HG02571 (cell line): ENCODE results near the gene BAIAP2.

ENCODE experiments used
- ATAC-seq: cut with Tn5 transposase; IDR thresholded peaks from one replicate; pipeline ENCODE4 v1.9.1; 2021; ENCODE audit warnings: mild to moderate bottlenecking, moderate library complexity; ENCODE audit not compliant: unreplicated experiment

Gene BAIAP2

DNA sequence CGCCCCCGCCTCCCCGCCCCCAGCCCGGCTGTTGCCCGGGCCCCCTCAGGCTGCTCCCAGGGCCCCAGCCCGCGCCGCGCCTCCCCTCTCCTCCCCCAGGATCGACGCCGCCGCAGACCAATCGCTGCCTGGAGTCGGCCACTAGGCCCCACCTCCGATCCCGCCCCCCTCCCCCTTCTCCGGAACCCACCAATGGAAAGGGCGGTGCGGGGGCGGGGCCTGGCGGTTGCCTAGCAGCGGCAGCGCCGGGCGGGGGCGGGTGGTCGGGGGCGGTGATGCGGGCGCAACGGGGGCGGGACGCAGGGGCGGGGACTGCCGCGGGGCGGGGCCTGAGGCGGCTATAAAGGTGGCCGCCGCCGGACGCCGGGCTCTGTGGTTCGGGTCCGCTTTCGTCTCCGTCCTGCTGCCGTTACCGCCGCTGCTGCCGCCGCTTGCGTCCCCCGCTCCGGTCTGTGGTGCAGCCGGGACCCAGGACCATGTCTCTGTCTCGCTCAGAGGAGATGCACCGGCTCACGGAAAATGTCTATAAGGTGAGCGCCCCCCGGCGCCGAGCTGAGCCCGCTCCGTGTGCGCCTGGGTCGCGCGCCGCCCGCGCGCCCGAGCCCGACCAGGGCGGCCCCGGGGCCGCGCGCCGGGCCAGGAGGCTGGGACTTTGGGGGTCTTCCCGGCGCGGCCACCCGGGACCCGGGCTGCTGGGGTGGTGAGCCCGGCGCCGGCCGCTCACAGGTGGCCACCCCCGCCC, at the start of gene BAIAP2:
Gene BAIAP2 (plus strand): TSS at position 373 of the 742 bp plus-strand sequence. CDS start 104 bp downstream, at position 477.
- ATAC-seq: peak; percentile 61

- ATAC-seq: no peak
Measured at GRCh38 chr17:80986046-80986445, 48.9 kb upstream of the BAIAP2 start.

DNA sequence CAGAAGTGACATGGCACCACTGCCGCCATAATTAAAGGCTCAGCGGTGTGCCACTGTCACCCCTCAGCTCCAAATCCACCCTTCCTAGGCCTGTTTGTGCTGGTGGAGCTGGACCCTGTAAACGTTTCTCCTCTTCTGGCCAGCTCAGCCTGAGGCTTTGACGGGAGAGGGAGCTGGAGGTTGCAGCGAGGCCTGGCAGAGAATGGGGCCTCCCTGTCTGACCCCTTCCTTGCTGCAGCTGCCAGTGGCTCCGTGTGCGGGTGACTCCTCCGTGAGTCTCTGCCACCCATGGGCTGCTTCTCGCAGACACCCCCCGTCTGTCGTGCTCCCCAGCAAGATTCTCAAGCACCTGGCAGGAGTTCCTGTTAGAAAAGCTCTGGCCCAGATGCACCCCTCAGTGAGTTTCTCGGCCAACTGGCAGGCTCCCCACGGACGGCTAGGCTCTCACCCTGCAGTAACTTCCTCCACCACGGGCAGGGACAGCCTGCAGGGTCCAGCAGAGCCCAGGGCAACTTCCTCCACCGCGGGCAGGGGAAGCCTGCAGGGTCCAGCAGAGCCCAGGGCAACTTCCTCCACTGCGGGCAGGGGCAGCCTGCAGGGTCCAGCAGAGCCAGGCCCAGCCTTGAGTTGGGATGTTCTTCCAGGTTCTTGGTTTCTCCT, 48.0 kb upstream of the BAIAP2 start:
- no peak for ATAC-seq

DNA sequence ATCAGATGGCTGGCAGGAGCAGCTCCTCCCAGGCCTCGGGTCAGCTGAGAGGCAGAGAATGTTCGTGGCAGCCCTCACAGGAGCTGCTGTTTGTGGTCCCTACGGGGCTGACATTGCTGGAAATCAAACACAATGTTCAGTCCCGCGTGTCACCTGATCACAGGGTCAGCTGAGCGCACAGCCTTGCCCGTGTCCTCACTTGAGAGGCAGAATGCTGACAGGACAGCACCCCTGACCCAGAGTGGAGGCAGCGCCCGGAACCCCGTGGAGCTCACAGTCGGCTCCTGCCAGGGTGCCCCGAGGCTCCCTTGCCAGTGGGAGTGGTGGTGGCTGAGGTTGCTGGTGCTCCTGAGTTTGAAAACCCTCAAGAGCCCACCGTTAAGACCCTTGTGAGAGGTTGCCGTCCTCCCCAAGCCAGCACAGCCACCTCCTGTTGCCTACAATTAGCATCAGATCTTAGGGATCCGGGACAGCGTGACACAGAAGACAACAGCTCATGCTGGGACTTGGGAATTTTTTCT, 47.0 kb upstream of the BAIAP2 start:
- no peak for ATAC-seq

DNA sequence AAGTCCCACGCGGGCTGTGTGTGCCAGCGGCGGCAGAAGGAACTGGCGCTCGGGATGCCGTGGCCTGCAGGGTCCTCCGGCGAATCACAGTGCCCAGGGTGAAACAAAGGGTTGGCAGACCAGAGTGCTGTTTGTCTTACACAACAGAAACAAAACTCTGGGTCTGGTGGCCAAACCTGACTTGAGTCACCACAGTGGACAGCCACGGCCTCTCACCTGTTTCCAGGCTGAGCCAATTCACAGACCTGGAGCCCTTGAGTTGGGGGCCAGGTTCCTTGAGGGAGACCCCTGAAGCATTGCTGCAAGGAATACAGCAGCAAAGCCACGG, 45.4 kb upstream of the BAIAP2 start:
- no peak for ATAC-seq

- peak; percentile 4 for ATAC-seq
Measured at GRCh38 chr17:80990921-80991644, 43.9 kb upstream of the BAIAP2 start.

DNA sequence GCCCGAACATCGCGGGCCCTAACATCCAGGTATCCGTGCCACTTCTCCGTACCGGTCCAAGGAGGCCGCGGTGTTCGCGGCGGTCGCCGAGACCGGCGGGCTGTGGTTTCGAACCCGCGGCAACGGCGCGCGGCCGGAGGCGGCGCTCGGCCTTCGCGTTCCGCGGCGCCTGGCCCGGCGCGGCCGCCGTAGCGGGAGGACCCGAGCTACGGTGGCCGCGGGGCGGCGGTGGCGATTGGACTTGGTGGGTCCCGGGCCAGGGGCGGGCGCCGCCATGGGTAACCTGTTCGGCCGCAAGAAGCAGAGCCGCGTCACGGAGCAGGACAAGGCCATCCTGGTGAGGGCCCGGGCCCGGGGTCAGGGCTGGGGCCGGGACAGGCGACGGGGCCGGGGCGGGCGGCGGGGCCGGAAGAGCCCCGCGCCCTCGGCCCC, 43.3 kb upstream of the BAIAP2 start, which contains the start of gene CHMP6:
Gene CHMP6 (plus strand): TSS at position 197 of the 432 bp plus-strand sequence. CDS start 78 bp downstream, at position 275.
- peak; percentile 51 for ATAC-seq

DNA sequence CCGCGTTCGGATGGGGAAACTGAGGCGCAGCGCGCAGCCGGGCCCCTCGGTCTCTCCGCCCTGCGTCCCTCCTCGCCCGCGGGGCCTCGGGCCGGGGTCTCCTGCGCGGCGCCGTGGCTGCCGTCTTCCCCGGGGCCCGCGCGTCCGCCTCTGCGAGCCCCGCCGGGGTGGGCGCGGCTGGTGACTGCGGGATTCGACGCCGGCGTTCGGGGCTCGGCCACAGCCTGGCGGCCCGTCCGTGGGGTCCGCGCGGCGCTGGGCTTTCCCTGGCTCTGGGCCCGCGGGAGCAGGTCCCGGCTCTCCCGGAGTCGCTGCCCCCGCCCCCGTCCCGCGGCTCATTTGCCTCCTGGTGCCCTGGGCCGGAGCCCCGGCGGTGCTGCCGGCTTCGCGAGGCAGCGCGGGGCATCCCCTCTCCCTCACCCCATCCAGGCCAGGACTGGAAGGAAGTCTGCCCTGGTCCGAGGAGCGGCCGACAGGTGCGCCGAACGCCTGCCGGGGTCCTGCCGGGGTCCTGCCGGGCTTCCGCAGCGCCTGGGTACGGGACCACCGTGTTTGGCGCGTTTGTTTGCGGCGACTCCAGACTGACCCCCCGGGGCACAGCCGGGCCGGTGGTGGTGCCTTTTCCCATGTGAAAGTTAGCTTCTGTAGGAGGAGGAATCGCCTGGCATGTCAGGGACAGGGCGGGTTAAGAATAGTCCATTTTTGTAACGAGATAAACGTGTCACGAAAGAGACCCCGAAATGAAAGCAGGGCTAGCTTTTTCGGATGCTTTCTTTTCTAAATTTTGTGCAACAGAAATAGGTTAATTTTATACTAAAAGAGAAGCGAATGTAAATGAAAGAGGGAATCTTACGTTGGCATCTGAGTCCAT, 42.6 kb upstream of the BAIAP2 start:
- ATAC-seq: peak; percentile 6

DNA sequence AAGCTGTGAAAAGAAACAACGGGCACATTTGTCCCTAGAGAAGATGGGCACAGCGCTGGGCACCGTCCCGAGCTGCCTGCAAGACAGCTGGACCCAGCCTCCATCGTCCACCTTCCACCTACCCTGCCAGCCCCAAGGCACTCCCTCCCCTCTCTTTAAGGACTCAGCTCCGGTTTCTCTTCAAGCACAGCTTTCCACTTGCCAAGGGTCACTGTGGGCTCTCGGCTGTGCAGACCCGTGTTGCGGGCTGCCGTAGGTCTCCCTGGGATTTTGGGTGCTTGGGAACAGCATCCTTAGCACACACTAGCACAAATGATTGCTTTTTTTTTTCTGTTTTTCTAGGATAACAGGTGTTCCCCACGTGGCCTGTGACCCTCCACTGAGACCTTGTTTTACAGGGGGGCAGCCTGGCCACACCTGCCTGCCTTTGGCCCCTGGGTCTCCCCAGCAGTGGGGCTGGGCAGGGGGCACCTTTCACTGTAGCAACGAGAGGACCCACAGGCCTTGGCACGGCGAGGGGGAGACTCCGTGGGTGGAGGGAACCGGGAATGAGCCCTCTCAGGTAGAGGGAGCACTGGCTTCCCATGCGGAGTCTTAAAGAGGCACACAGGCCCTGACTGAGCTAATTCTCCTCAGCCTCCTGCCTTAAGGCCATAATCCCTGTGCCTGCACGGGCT, 41.9 kb upstream of the BAIAP2 start:
- no peak for ATAC-seq

- no peak for ATAC-seq
Measured at GRCh38 chr17:80995131-80995530, 39.8 kb upstream of the BAIAP2 start.

- no peak for ATAC-seq
Measured at GRCh38 chr17:80996422-80997305, 38.3 kb upstream of the BAIAP2 start.

DNA sequence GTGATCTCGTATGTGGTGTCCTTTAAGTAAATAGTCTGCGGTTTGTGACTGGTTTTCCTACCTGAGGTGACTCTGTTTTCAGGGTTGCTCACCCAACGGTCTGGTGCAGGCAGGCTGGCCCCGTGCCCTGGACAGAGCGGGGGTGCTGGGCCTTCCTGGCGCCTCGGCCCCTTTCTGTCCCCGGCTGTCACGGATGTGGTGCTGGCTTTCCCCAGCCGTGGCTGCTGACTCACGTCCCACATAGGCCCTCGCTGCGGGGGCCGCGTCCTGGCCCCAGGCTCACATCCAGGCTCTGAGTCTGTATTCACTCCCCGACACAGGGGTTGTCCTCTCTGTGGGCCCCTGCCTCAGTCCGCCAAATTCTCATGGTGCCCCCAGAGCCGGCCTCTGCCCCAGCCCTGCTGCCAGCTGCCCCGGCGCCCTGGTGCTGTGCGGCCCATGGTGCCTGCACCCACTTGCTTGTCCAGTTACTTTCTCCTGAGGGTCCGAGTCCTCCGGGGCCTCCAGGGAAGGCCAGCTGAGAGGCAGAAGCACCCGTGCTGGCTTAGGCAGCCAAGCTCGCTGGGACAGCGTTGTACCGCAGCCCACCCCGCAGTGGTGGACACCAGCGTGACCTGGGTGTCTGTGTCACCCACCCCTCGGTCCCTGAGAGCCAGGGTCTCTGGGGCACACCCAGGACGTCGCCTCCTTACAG, 37.4 kb upstream of the BAIAP2 start:
- ATAC-seq: no peak

DNA sequence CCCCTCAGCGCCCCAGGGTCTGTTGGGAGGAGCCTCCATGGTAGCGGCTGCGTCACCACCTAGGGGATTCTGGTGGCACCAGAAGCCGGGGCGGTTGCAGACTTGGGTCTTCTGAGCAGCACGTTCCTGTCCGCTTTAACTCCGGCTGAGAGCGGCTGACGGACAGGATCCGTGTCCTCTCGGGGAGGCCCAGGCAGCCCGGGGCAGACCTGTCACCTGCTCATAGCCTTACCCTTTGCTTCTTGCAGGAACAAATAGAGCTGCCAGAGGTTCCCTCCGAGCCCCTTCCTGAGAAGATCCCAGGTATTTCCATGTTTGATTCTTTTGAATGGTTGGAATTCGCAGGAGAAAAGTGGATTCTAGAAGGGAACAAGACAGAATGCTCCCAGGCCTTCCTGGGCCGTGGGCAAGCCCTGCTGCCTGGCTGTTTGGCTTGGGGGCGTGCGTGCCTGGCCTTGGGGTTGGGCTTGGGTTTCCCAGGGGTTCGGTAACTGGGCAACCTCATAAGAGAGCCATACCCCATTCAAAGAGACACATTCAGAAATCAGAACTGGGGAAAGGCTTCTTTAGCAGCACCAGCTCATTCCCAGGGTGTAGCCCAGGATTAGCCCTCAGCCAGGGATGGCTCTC, 36.7 kb upstream of the BAIAP2 start:
- ATAC-seq: no peak

DNA sequence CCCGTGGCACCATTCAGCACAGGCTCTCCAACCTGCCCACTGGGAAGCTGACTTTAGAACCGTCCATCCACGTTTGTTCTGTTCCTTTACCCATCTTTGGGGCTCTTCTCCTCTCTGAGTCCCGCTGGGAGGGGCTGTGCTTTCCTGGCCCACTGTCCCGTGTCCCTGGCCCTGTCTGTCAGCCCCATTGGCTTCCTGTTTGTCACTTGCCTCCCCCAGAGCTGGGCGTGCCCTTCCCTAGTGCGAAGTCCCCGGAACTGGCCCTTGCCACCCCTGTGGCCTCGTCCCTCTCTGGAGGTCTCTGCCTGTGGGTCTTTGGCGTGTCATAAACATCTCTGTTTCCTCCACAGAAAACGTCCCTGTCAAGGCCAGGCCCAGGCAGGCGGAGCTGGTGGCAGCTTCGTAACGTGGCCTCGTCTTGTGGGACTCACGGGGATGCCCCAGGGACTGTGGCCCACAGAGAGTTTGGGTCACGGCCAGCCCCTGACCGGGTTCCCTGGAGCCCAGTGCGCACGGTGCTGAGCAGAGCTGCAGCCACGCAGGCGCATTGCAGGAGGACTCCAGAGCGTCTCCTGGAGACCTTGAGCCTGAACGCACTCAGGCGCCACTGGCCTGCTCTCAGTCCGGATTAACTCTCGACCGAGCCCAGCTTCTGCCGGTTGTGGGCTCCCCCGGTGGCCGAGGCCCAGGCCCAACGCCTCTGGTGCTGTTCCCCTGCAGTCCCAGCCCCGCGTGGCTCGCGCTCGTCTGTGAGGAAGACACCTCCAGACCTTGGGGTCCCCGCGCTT, 36.0 kb upstream of the BAIAP2 start:
- ATAC-seq: no peak

DNA sequence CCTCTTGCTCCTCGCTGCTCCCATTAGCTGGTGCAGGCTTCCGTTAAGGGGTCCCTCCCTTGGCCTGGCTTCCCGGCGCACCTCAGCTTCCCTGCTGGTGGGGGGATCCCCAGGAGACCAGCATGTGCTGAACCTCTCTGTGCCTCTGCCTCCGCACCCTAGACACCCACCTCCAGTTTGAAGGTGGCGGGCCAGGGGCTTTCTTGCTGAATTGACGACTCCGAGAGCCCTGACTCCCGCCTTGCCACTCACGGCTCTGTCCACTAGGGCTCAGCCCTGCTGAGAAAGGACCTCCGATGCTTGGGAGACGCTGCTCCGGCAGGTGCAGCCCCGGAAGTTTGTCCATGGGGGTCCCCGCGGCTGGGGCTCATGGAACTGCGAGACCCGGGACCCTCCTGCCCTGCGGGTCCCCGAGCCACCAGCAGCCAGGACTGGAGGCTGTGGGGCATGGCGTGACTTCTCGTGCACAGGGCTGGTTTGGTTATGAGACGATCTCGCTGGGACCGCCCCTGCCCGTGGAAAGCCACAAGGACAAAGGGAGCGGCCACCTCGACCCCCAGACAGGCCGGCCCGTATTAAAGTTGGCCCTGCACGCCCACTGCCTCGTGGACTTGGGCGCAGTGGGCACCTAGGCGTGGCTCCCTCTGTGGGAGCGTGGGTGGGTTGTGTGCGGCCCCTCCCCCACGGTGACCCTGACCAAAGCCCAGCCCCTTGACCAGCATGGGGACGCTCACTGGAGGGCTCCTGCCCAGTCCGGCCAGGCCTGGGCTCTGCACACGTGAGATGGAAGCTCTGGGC, 35.2 kb upstream of the BAIAP2 start:
- no peak for ATAC-seq

GRCh38 chr17:81000334-81000630, 34.7 kb upstream of the BAIAP2 start:
- ATAC-seq: no peak
